ENCODE results near the gene COL13A1. TPM values are rescaled to one million over a fixed set of nuclear protein-coding genes. Genes with fewer than 3 reads are reported as not detected.

The COL13A1 gene
- total and polyA plus RNA-seq, 2 of the 8 experiments (the other 6 are each of a cell fraction or from before 2014, with no cell fraction given), result 2.6 to 5.2 TPM

- Histone ChIP-seq H4K8ac (ENCODE audit: extremely low read depth, insufficient read depth, low read length) (no peak overlapping the region), H3K4me3 (ENCODE audit: extremely low read depth in 1 of 4, insufficient read depth in 2 of 4, low read depth in 3 of 4, low read length in 4 of 4) (no peak overlapping the region), H3K23me2 (ENCODE audit: low read depth, low read length) (no peaks in the 10 kb centered on the region), H2BK12ac (ENCODE audit: low read depth, low read length) (peak overlapping the region; percentile 91; the same call in 1 of the 2 replicates), H3K4me2 (ENCODE audit: insufficient read depth in 1 of 2, low read depth in 2 of 2, low read length in 2 of 2) (no peak overlapping the region), H3K79me2 (ENCODE audit: control insufficient read depth in 1 of 2, insufficient read depth in 2 of 2, low read length in 2 of 2) (no peaks in the 10 kb centered on the region), H3K9me3 (ENCODE audit: insufficient read depth in 2 of 2, low read depth in 1 of 2, low read length in 1 of 2) (no peaks in the 10 kb centered on the region), H4K5ac (ENCODE audit: insufficient read length, low read depth, low read length) (no peak overlapping the region), H3K56ac (replicated peaks; ENCODE audit: insufficient read length, low read depth, low read length) (no peak overlapping the region), H3K18ac (ENCODE audit: extremely low read depth, low read length) (no peak overlapping the region), H2BK120ac (replicated peaks; ENCODE audit: low read depth, low read length) (no peak overlapping the region), H3K36me3 (ENCODE audit: control insufficient read depth in 2 of 4, insufficient read depth in 4 of 4, low read length in 3 of 4) (no peaks in the 10 kb centered on the region), H3K23ac (ENCODE audit: insufficient read length) (no peak overlapping the region), H4K20me1 (replicated peaks in 1 of 2; ENCODE audit: control insufficient read depth in 1 of 2, insufficient read depth in 2 of 2, low read length in 2 of 2) (no peaks in the 10 kb centered on the region), H3K9ac (replicated peaks in 1 of 4; ENCODE audit: extremely low read depth in 1 of 4, low read depth in 3 of 4, low read length in 3 of 4) (no peak overlapping the region), H3K27ac (ENCODE audit: low read depth, low read length) (no peak overlapping the region), H3K4me1 (replicated peaks in 1 of 4; ENCODE audit: control insufficient read depth in 3 of 4, insufficient read depth in 4 of 4, low read length in 3 of 4) (peaks cover 6 to 54% (median 40%) of the 10 kb centered on the region in 4 experiments), H3K79me1 (ENCODE audit: low read depth, low read length) (no peaks in the 10 kb centered on the region), H4K91ac (replicated peaks; ENCODE audit: insufficient read length, low read length) (no peak overlapping the region), H3K14ac (ENCODE audit: insufficient read length) (no peak overlapping the region), H2BK5ac (ENCODE audit: low read depth, low read length) (peak overlapping the region; percentile 98; the same call in 1 of the 2 replicates), H2BK20ac (ENCODE audit: low read length) (peak overlapping the region; percentile 97), H2AFZ (ENCODE audit: low read length) (no peak overlapping the region), H3K27me3 (replicated peaks in 1 of 4; ENCODE audit: control insufficient read depth in 3 of 4, extremely low read depth in 1 of 4, insufficient read depth in 3 of 4, low read length in 3 of 4) (no peaks in the 10 kb centered on the region; a peak in 1 of 7 replicates), H3K4ac (replicated peaks; ENCODE audit: insufficient read length, low read depth, low read length) (no peak overlapping the region), H2AK5ac (ENCODE audit: low read depth, low read length) (peak overlapping the region; percentile 53; the same call in 1 of the 2 replicates), H2BK15ac (ENCODE audit: low read length) (no peak overlapping the region; the same call in 1 of the 2 replicates)
- ChIA-PET CTCF (ENCODE audit: partially characterized antibody) (interaction anchor here (0.8 to 15.3 kb wide), 17 partner anchors 10 to 108 kb away, joined by 3 to 170 read pairs (median 4); no protein-coding TSS in a partner anchor), POLR2A (ENCODE audit: partially characterized antibody) (interaction anchor here (1.2 to 1.5 kb wide), 3 partner anchors 9 to 52 kb away, joined by 3 to 4 read pairs (median 3); no protein-coding TSS in a partner anchor)
- FAIRE-seq (no peak), DNase-seq (ENCODE audit: low read depth in 1 of 2, low spot score in 2 of 2) (no peak)
- 77% methylated on average over 1 of the region's 1 CpG; no CpG with 5 or more reads in 1 of the 2 experiments for WGBS, 2 experiments (ENCODE audit: extremely low coverage in 1 of 2, insufficient coverage in 1 of 2, insufficient read length in 1 of 2, insufficient replicate concordance in 2 of 2, low coverage in 1 of 2, low lambda C conversion rate in 2 of 2, missing lambda C conversion rate in 1 of 2)
- TF ChIP-seq KDM4A (IDR thresholded peaks at IDR 0.05; ENCODE audit: low read depth, low read length, severe bottlenecking) (no peak), SAP30 (IDR thresholded peaks at IDR 0.05; ENCODE audit: insufficient read depth, insufficient replicate concordance, low read length) (no peak), ATF2 (IDR thresholded peaks at IDR 0.05; ENCODE audit: low read length) (no peak), TAF1 (IDR thresholded peaks at IDR 0.05; ENCODE audit: low read depth, low read length) (no peak), CBX5 (IDR thresholded peaks at IDR 0.05; ENCODE audit: low read depth, low read length) (no peak), JUND (IDR thresholded peaks at IDR 0.05; ENCODE audit: low read length) (no peak), MAFK (IDR thresholded peaks at IDR 0.05; ENCODE audit: low read depth, low read length) (no peak), RAD21 (IDR thresholded peaks at IDR 0.05 in 1 of 2, conservative IDR thresholded peaks at IDR 0.05 in 1 of 2; ENCODE audit: low read depth in 2 of 2, low read length in 2 of 2) (no peak), NANOG (IDR thresholded peaks at IDR 0.05; ENCODE audit: insufficient read depth, low read depth, low read length, poor library complexity, severe bottlenecking) (no peak)
These were observed 63.7 kb downstream of the COL13A1 start for GRCh38 chr10:69865450-69865849.

All from H1 (cell line).